Esophagus squamous epithelium (tissue), 4 donors: ENCODE measurements around the gene HSPG2.

Experiments
- POLR2A ChIP-seq, 4 donors: fragments of 450-650 bp; IDR thresholded peaks; one replicate each; pipeline ENCODE4 v1.6.1; 2017; ENCODE audit warnings: antibody characterized with exemption in 4 of 4, mild to moderate bottlenecking in 4 of 4, moderate library complexity in 3 of 4
- TF ChIP-seq, protein P1 (sequence below), 6 experiments: fragments of 450-650 bp in 4 of 6; fragments of 200-600 bp in 2 of 6; sonication (generic) in 2 of 6; IDR thresholded peaks; one replicate each; pipeline ENCODE4 v1.5.1; 2016 to 2019; ENCODE audit warnings: antibody characterized with exemption in 6 of 6, mild to moderate bottlenecking in 4 of 6, moderate library complexity in 4 of 6

GRCh38 chr1:21774835-21775549 is 162.1 kb downstream of the HSPG2 start:
- TF ChIP-seq, protein P1, sequence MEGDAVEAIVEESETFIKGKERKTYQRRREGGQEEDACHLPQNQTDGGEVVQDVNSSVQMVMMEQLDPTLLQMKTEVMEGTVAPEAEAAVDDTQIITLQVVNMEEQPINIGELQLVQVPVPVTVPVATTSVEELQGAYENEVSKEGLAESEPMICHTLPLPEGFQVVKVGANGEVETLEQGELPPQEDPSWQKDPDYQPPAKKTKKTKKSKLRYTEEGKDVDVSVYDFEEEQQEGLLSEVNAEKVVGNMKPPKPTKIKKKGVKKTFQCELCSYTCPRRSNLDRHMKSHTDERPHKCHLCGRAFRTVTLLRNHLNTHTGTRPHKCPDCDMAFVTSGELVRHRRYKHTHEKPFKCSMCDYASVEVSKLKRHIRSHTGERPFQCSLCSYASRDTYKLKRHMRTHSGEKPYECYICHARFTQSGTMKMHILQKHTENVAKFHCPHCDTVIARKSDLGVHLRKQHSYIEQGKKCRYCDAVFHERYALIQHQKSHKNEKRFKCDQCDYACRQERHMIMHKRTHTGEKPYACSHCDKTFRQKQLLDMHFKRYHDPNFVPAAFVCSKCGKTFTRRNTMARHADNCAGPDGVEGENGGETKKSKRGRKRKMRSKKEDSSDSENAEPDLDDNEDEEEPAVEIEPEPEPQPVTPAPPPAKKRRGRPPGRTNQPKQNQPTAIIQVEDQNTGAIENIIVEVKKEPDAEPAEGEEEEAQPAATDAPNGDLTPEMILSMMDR (IDR thresholded peaks at IDR 0.05) = no peak
- TF ChIP-seq POLR2A (IDR thresholded peaks at IDR 0.05) = no peak
